Ishikawa (cell line): ENCODE measurements around the gene CNNM2.

ENCODE experiments used
- CEBPB ChIP-seq: IDR thresholded peaks from 2 replicates; pipeline ENCODE4 v1.6.1; 2012
- CREB1 ChIP-seq: IDR thresholded peaks from 2 replicates; pipeline ENCODE4 v1.6.1; 2012; ENCODE audit warnings: low read depth
- EGR1 ChIP-seq: IDR thresholded peaks from 2 replicates; pipeline ENCODE4 v1.6.1; 2012
- EP300 ChIP-seq: IDR thresholded peaks from 2 replicates; pipeline ENCODE4 v1.6.1; 2012; ENCODE audit warnings: borderline replicate concordance
- FOXM1 ChIP-seq: IDR thresholded peaks from 2 replicates; pipeline ENCODE4 v1.6.1; 2012; ENCODE audit warnings: low read depth, borderline replicate concordance
- MAX ChIP-seq: IDR thresholded peaks from 2 replicates; pipeline ENCODE4 v1.6.1; 2012
- NFIC ChIP-seq: IDR thresholded peaks from 2 replicates; pipeline ENCODE4 v1.6.1; 2012
- RAD21 ChIP-seq: IDR thresholded peaks from 2 replicates; pipeline ENCODE4 v1.6.1; 2012; ENCODE audit warnings: low read depth
- TAF1 ChIP-seq: IDR thresholded peaks from 2 replicates; pipeline ENCODE4 v1.6.1; 2012; ENCODE audit warnings: low read depth, mild to moderate bottlenecking
- TCF12 ChIP-seq: IDR thresholded peaks from 2 replicates; pipeline ENCODE4 v1.6.1; 2012; ENCODE audit warnings: low read depth
- TEAD4 ChIP-seq: IDR thresholded peaks from 2 replicates; pipeline ENCODE4 v1.6.1; 2012
- USF1 ChIP-seq: IDR thresholded peaks from 2 replicates; pipeline ENCODE4 v1.6.1; 2012
- YY1 ChIP-seq: IDR thresholded peaks from 2 replicates; pipeline ENCODE4 v1.6.1; 2012; ENCODE audit warnings: low read depth
- ZBTB7A ChIP-seq: IDR thresholded peaks from 2 replicates; pipeline ENCODE4 v1.6.1; 2012; ENCODE audit warnings: low read depth
- TF ChIP-seq, protein P1 (sequence below): IDR thresholded peaks from 2 replicates; pipeline ENCODE4 v1.6.1; 2012; ENCODE audit warnings: low read depth, mild to moderate bottlenecking

Gene CNNM2

DNA sequence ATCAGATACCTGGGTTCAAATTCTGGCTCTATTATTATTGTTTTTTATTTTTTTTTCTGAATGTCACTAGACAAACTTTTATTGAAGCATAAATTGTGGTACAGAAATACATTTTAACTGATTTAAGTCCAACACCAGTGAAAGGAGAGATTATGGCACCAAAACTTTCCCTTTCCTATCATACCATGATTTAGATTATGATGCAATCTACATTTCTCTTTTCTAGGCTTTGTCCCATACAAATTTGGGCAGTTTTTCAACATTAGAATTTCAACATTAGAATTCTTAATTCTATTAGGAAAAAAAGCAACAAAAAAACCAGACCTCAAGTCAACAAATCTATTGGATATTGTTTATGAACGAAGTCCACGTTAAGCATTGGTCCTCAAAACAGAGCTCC is 37.8 kb upstream of the CNNM2 start:
- TF ChIP-seq NFIC (no peak), USF1 (no peak), FOXM1 (no peak), ZBTB7A (no peak), TEAD4 (no peak), EP300 (no peak), TCF12 (no peak), MAX (no peak), CEBPB (no peak), EGR1 (no peak), CREB1 (no peak), YY1 (no peak), RAD21 (no peak), TAF1 (no peak)
- TF ChIP-seq, protein P1, sequence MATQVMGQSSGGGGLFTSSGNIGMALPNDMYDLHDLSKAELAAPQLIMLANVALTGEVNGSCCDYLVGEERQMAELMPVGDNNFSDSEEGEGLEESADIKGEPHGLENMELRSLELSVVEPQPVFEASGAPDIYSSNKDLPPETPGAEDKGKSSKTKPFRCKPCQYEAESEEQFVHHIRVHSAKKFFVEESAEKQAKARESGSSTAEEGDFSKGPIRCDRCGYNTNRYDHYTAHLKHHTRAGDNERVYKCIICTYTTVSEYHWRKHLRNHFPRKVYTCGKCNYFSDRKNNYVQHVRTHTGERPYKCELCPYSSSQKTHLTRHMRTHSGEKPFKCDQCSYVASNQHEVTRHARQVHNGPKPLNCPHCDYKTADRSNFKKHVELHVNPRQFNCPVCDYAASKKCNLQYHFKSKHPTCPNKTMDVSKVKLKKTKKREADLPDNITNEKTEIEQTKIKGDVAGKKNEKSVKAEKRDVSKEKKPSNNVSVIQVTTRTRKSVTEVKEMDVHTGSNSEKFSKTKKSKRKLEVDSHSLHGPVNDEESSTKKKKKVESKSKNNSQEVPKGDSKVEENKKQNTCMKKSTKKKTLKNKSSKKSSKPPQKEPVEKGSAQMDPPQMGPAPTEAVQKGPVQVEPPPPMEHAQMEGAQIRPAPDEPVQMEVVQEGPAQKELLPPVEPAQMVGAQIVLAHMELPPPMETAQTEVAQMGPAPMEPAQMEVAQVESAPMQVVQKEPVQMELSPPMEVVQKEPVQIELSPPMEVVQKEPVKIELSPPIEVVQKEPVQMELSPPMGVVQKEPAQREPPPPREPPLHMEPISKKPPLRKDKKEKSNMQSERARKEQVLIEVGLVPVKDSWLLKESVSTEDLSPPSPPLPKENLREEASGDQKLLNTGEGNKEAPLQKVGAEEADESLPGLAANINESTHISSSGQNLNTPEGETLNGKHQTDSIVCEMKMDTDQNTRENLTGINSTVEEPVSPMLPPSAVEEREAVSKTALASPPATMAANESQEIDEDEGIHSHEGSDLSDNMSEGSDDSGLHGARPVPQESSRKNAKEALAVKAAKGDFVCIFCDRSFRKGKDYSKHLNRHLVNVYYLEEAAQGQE: no peak

GRCh38 chr10:102888048-102888447 is 30.0 kb upstream of the CNNM2 start:
- TF ChIP-seq, protein P1: no peak
- TF ChIP-seq RAD21: no peak
- no peak for TF ChIP-seq CEBPB
- no peak for TF ChIP-seq USF1
- TF ChIP-seq MAX: no peak
- TF ChIP-seq TEAD4: no peak
- TF ChIP-seq TCF12: no peak
- no peak for TF ChIP-seq NFIC
- TF ChIP-seq TAF1: no peak
- no peak for TF ChIP-seq ZBTB7A
- TF ChIP-seq EGR1: no peak
- TF ChIP-seq FOXM1: no peak

GRCh38 chr10:102894466-102895213 is 23.5 kb upstream of the CNNM2 start:
- TF ChIP-seq FOXM1: no peak
- no peak for TF ChIP-seq CEBPB
- TF ChIP-seq TCF12: no peak
- TF ChIP-seq YY1: no peak
- no peak for TF ChIP-seq TEAD4
- no peak for TF ChIP-seq EGR1
- no peak for TF ChIP-seq USF1
- no peak for TF ChIP-seq RAD21
- TF ChIP-seq CREB1: no peak
- no peak for TF ChIP-seq EP300

GRCh38 chr10:102900006-102900405 is 18.1 kb upstream of the CNNM2 start:
- no peak for TF ChIP-seq USF1
- no peak for TF ChIP-seq TCF12
- no peak for TF ChIP-seq CREB1
- TF ChIP-seq TAF1: no peak
- no peak for TF ChIP-seq YY1
- no peak for TF ChIP-seq EGR1

DNA sequence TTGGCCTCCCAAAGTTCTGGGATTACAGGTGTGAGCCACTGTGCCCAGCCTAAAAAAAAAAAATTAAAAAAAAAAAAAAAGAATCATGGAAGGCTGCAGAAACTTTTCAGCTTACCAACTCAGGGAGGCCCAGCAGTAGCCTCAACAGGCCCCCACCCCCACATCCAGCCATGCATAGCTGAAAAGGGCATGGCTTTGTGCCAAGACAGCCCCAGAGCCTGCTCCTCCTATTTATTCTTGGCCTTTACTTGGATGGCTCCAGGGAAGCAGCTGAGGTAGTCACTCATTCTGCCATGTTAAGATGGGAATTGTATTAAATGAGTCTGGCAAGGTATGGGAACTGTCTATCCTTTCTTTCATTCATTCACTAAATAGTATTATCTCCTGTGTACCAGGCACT is 13.7 kb upstream of the CNNM2 start:
- TF ChIP-seq CREB1: no peak
- TF ChIP-seq EP300: no peak
- no peak for TF ChIP-seq MAX
- TF ChIP-seq TAF1: no peak
- no peak for TF ChIP-seq TCF12
- no peak for TF ChIP-seq CEBPB
